Fibroblast of skin of left biceps (primary cell): ENCODE measurements around the gene TEKT2.

Source experiments
- DNase-seq, 2 experiments: peaks; one replicate each; pipeline ENCODE4 v3.0.0-alpha.2; 2013; ENCODE audit warnings: low read depth in 2 of 2

Gene TEKT2

GRCh38 chr1:36087233-36088123 lies 3.6 kb downstream of the TEKT2 start:
- DNase-seq: no peak

DNA sequence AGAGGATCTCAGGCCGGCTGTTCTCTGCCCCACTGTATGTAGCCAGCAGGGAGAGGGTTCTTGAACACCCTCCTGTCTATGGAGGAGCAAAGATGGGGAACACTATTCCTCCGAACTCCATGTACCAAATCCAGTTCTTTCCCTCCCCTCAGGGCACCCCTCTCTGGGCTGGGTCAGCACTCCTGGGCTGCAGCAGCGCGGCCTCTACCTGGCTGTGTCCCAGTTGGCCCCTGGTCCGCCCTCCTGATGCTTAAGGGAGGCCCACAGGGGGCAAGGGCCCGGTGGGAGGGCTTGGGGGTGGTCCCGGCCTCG lies 4.3 kb downstream of the TEKT2 start:
- no peak for DNase-seq

- DNase-seq: peak; percentile 67 to 68
These were observed 4.9 kb downstream of the TEKT2 start, which contains the start of gene ADPRS for GRCh38 chr1:36088577-36089392. Gene ADPRS, plus strand, starts transcription at chr1:36088892. Its CDS starts 13 bp downstream, at chr1:36088905.

DNA sequence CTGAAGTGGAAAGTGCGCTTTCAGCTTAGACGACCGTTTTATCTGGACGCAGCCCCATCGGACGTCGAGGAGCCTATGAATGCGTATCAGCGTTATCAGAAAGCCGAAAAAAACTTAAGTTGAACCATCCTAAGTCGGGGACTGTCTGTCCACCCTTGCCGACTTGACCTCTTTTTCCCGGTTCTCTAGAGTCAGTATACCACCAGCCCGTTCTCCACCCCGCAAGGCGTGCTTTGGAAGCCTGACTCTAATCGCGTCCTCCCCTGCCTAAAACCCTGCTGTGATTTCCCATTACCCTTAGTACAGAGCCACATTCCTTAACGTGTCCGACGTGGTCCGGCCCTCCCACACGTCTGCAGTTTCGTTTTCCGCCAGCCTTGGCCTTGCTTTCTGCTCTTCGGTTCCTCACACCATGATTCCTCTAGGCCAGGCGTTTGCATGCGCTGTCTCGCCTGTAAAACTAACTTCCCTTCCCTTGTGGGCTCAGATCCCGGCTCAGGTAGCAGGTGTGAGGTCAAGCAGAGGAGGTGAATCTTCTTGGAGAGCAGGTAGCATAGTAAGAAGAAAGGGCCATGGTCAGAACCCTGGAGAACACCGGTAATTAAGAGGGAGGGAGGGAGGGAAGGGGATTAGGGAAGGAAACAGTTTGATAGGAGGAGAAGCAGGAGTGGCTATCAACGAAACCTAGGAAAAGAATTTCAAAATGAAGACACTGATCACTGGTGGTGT lies 5.7 kb downstream of the TEKT2 start:
- no peak for DNase-seq

DNA sequence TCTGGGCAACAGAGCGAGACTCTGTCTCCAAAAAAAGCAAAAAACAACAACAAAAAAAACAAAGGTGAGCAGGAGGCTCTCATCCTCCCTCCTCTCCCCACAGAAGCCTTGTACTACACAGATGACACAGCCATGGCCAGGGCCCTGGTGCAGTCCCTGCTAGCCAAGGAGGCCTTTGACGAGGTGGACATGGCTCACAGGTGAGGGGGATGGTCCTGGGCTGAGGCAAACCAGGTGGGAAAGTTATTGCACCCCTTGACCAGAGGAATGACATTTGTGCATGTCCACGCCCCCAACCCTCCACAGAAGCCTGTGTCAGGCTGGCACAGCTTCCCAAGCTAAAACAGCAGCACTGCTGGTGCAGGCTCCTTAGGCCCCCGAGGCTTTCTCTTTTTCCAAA lies 7.2 kb downstream of the TEKT2 start:
- DNase-seq: no peak

GRCh38 chr1:36091698-36092097 lies 7.8 kb downstream of the TEKT2 start:
- no peak for DNase-seq

GRCh38 chr1:36092166-36092797 lies 8.4 kb downstream of the TEKT2 start:
- no peak for DNase-seq

DNA sequence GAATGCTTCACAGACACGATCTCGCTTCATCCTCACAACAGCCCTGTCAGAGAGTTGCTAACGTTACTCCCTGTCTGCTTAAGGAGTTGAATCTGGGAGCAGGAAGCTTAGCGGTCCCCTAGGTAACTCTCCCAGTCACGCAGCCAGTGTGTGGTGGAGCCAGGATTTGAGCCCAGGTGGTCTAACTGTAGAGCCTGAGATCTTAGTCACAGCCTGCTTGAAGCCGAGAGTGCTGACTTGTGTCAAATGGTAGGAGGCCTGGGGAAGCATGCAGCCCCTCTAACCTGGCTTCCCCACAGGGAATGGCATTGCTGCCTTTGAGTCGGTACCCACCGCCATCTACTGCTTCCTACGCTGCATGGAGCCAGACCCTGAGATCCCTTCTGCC lies 8.9 kb downstream of the TEKT2 start:
- no peak for DNase-seq

DNA sequence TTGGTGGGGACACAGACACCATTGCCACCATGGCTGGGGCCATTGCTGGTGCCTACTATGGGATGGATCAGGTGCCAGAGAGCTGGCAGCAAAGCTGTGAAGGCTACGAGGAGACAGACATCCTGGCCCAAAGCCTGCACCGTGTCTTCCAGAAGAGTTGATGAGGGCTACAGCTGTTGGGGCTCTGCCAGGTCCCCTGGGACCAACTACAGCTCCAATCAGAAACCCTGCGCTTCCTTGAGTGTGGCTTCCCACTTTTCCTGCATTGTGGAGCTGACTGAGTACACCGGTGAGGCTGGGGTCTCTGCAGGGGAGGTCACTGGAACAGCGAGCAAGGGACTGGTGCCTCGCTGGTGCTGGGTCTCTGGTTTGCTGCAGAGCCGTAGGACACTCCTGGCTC lies 9.3 kb downstream of the TEKT2 start:
- DNase-seq: no peak

- DNase-seq: no peak
These were observed 10.0 kb downstream of the TEKT2 start for GRCh38 chr1:36093929-36094328.

- DNase-seq: no peak
These were observed 10.7 kb downstream of the TEKT2 start for GRCh38 chr1:36094621-36095061.

GRCh38 chr1:36095760-36096405 lies 12.0 kb downstream of the TEKT2 start:
- DNase-seq: no peak

GRCh38 chr1:36096500-36097432 lies 12.9 kb downstream of the TEKT2 start:
- DNase-seq: no peak

GRCh38 chr1:36097693-36098585 lies 14.0 kb downstream of the TEKT2 start:
- no peak for DNase-seq

DNA sequence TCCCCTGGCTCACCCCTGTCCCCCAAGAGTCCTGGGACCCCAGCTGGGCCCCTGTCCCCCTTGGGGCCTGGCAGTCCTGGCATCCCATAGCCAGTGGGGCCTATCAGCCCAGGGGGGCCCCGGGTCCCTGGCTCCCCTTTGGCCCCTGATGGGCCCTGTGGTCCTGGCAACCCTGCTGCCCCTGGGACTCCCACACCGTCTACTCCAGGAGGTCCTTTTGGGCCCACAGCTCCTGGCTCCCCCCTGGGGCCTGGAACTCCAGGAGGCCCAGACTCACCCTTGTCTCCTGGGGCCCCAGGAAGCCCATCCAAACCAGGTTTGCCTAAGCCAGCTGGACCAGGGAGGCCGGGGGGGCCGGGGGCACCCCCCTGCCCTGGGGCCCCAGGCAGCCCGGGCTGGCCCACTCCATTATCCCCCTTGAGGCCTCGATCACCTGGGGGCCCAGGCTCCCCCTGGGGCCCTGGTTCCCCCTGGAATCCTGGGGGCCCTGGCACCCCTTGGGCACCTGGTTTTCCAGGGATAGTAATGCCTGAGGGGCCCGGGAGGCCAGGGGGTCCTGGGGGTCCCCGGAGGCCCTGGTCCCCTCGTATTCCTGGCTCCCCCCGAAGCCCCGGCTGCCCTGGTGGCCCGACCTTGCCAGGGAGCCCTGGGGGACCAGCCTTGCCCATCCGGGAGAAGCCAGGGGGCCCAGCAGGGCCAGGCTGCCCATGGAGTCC lies 14.9 kb downstream of the TEKT2 start:
- no peak for DNase-seq

- peak in 1 of 2 experiments; percentile 37 for DNase-seq
These were observed 15.9 kb downstream of the TEKT2 start for GRCh38 chr1:36099681-36100341.

GRCh38 chr1:36100376-36100775 lies 16.5 kb downstream of the TEKT2 start:
- no peak for DNase-seq

GRCh38 chr1:36101546-36101945 lies 17.7 kb downstream of the TEKT2 start:
- no peak for DNase-seq
